ENCODE measurements around the gene JAZF1.

- no peak for TF ChIP-seq POLR2A (IDR thresholded peaks at IDR 0.05)
- no peak for TF ChIP-seq CTCF (IDR thresholded peaks at IDR 0.05)
- TF ChIP-seq POLR2AphosphoS5 (IDR thresholded peaks at IDR 0.05): no peak
Observed at GRCh38 chr7:28005847-28006231, 174.8 kb downstream of the JAZF1 start.

Measured in breast epithelium (tissue), 3 donors.